HEK293 (cell line): ENCODE data around the gene SETD5.
A peak's percentile ranks its signal among the peaks of the same experiment; 100 is the strongest.

Source experiments
- ATF2 ChIP-seq: fragments of 450-650 bp; formaldehyde crosslinking; IDR thresholded peaks from 2 replicates; pipeline ENCODE4 v1.5.1; 2016; ENCODE audit warnings: missing biosample characterization, missing genetic modification characterization, low read depth
- FEZF1 ChIP-seq: fragments of 450-650 bp; formaldehyde crosslinking; IDR thresholded peaks from 2 replicates; pipeline ENCODE4 v1.5.1; 2016; ENCODE audit warnings: missing biosample characterization, missing genetic modification characterization
- KLF8 ChIP-seq: fragments of 450-650 bp; formaldehyde crosslinking; IDR thresholded peaks from 2 replicates; pipeline ENCODE4 v1.5.1; 2016; ENCODE audit warnings: missing biosample characterization, missing genetic modification characterization
- MEIS1 ChIP-seq: sonication (generic); formaldehyde crosslinking; IDR thresholded peaks from 2 replicates; pipeline ENCODE4 v1.8.1; 2022; ENCODE audit warnings: missing genetic modification reagents, mild to moderate bottlenecking, borderline replicate concordance
- REST ChIP-seq: fragments of 450-650 bp; formaldehyde crosslinking; IDR thresholded peaks from 2 replicates; pipeline ENCODE4 v1.5.1; 2016; ENCODE audit warnings: missing biosample characterization, missing genetic modification characterization
- SETDB1 ChIP-seq: IDR thresholded peaks from one replicate; pipeline ENCODE4 v1.6.1; 2017; ENCODE audit warnings: mild to moderate bottlenecking, low read length, moderate library complexity, mixed read lengths; ENCODE audit not compliant: insufficient read length
- ZBTB17 ChIP-seq: fragments of 450-650 bp; formaldehyde crosslinking; IDR thresholded peaks from 2 replicates; pipeline ENCODE4 v1.5.1; 2016; ENCODE audit warnings: missing biosample characterization, missing genetic modification characterization
- ZFP3 ChIP-seq: fragments of 450-650 bp; formaldehyde crosslinking; IDR thresholded peaks from 2 replicates; pipeline ENCODE4 v1.5.1; 2016; ENCODE audit warnings: low read depth, missing biosample characterization, missing genetic modification characterization
- ZNF16 ChIP-seq: fragments of 450-650 bp; formaldehyde crosslinking; IDR thresholded peaks from 2 replicates; pipeline ENCODE4 v1.5.1; 2016; ENCODE audit warnings: low read depth, missing biosample characterization, missing genetic modification characterization
- ZNF23 ChIP-seq: fragments of 450-650 bp; formaldehyde crosslinking; IDR thresholded peaks from 2 replicates; pipeline ENCODE4 v1.5.1; 2016; ENCODE audit warnings: missing biosample characterization, missing genetic modification characterization, borderline replicate concordance
- ZNF362 ChIP-seq: fragments of 450-650 bp; formaldehyde crosslinking; IDR thresholded peaks from 2 replicates; pipeline ENCODE4 v1.5.1; 2016; ENCODE audit warnings: missing biosample characterization, missing genetic modification characterization
- ZNF404 ChIP-seq: fragments of 450-650 bp; formaldehyde crosslinking; IDR thresholded peaks from 2 replicates; pipeline ENCODE4 v1.5.1; 2017; ENCODE audit warnings: missing biosample characterization, missing genetic modification characterization
- ZNF48 ChIP-seq: fragments of 450-650 bp; formaldehyde crosslinking; IDR thresholded peaks from 2 replicates; pipeline ENCODE4 v1.5.1; 2016; ENCODE audit warnings: missing biosample characterization, missing genetic modification characterization
- ZNF521 ChIP-seq: fragments of 450-650 bp; formaldehyde crosslinking; IDR thresholded peaks from 2 replicates; pipeline ENCODE4 v1.5.1; 2017; ENCODE audit warnings: missing biosample characterization, mild to moderate bottlenecking, missing genetic modification characterization
- ZNF558 ChIP-seq: fragments of 450-650 bp; formaldehyde crosslinking; IDR thresholded peaks from 2 replicates; pipeline ENCODE4 v1.5.1; 2016; ENCODE audit warnings: missing biosample characterization, missing genetic modification characterization
- ZNF585B ChIP-seq: fragments of 450-650 bp; formaldehyde crosslinking; IDR thresholded peaks from 2 replicates; pipeline ENCODE4 v1.5.1; 2016; ENCODE audit warnings: missing biosample characterization, missing genetic modification characterization
- ZNF768 ChIP-seq: fragments of 450-650 bp; formaldehyde crosslinking; IDR thresholded peaks from 2 replicates; pipeline ENCODE4 v1.5.1; 2018; ENCODE audit warnings: missing biosample characterization, mild to moderate bottlenecking, missing genetic modification characterization
- ZNF776 ChIP-seq: fragments of 450-650 bp; formaldehyde crosslinking; IDR thresholded peaks from 2 replicates; pipeline ENCODE4 v1.5.0; 2017; ENCODE audit warnings: missing biosample characterization, missing genetic modification characterization, borderline replicate concordance
- TF ChIP-seq, protein P1 (sequence below): fragments of 450-650 bp; formaldehyde crosslinking; IDR thresholded peaks from 2 replicates; pipeline ENCODE4 v1.5.1; 2017; ENCODE audit warnings: missing biosample characterization, mild to moderate bottlenecking, missing genetic modification characterization, moderate library complexity
- TF ChIP-seq, protein P2 (sequence below): fragments of 450-650 bp; formaldehyde crosslinking; IDR thresholded peaks from 2 replicates; pipeline ENCODE4 v1.5.1; 2017; ENCODE audit warnings: missing biosample characterization, missing genetic modification characterization
- TF ChIP-seq, protein P3 (sequence below): sonication (generic); formaldehyde crosslinking; IDR thresholded peaks from 2 replicates; pipeline ENCODE4 v1.8.1; 2022; ENCODE audit warnings: mild to moderate bottlenecking, moderate library complexity, missing genetic modification reagents
- TF ChIP-seq, protein P4 (sequence below): fragments of 450-650 bp; formaldehyde crosslinking; IDR thresholded peaks from 2 replicates; pipeline ENCODE4 v1.5.1; 2016; ENCODE audit warnings: missing biosample characterization, missing genetic modification characterization
- TF ChIP-seq, protein P5 (sequence below): fragments of 450-650 bp; formaldehyde crosslinking; IDR thresholded peaks from 2 replicates; pipeline ENCODE4 v1.5.1; 2016; ENCODE audit warnings: missing biosample characterization, missing genetic modification characterization, borderline replicate concordance
- TF ChIP-seq, protein P6 (sequence below): fragments of 450-650 bp; formaldehyde crosslinking; IDR thresholded peaks from 2 replicates; pipeline ENCODE4 v1.5.1; 2016; ENCODE audit warnings: missing biosample characterization, missing genetic modification characterization

SETD5 gene

DNA sequence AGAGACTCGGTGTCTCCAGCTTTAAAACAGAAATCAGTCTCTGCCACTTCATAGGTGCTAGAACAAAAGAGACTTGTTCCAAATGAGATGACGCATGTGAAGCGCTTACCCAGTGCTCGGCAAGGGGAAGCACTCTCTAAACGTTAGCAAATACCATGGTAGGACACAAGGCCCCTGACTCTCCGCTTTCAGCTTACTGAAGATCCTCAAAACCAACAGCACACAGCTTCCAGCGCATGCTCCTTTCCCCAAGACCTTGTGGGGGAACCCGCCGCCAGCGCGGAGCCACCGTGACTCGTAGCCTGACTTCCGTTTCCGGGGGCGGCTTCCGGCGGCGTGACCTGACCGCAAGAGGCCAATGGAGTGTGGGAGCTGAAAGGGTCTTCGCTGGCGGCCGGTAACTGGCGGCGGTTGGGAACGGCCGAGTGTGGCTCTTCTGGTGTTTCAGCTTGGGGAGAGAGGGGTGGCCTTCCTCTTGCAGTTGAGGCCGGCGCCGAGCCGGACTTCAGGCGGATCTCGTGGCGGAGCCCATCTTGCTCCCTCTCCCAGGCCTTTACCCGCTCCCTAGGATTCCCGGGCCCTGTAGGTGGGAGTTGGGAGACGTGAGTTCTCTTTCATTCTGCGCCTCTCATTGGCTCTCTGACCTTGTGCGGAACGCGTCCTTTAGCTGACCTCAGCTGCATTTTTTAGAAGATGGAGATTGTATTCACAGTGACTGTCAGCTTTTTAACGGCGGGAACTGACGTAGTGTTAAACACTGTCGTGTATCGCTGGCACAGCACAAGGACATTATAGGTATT is 34.5 kb upstream of the SETD5 start, which contains the start of gene THUMPD3 (continued):
- TF ChIP-seq REST (tag by site-specific recombination) (no peak), MEIS1 (CRISPR knock-in tag) (no peak), ZNF558 (tag by site-specific recombination) (no peak), ZFP3 (tag by site-specific recombination) (no peak), KLF8 (tag by site-specific recombination) (peak; percentile 82), ZNF23 (tag by site-specific recombination) (no peak), FEZF1 (peak; percentile 47; the same call in 1 of the 2 replicates), SETDB1 (peak; percentile 52), ZNF768 (tag by site-specific recombination) (no peak), ZNF776 (tag by site-specific recombination) (no peak), ZNF521 (tag by site-specific recombination) (no peak), ZNF585B (tag by site-specific recombination) (no peak), ATF2 (tag by site-specific recombination) (peak; percentile 48), ZNF362 (tag by site-specific recombination) (no peak), ZBTB17 (peak; percentile 86), ZNF48 (tag by site-specific recombination) (no peak), ZNF16 (tag by site-specific recombination) (no peak), ZNF404 (tag by site-specific recombination) (no peak)
- TF ChIP-seq, protein P1, sequence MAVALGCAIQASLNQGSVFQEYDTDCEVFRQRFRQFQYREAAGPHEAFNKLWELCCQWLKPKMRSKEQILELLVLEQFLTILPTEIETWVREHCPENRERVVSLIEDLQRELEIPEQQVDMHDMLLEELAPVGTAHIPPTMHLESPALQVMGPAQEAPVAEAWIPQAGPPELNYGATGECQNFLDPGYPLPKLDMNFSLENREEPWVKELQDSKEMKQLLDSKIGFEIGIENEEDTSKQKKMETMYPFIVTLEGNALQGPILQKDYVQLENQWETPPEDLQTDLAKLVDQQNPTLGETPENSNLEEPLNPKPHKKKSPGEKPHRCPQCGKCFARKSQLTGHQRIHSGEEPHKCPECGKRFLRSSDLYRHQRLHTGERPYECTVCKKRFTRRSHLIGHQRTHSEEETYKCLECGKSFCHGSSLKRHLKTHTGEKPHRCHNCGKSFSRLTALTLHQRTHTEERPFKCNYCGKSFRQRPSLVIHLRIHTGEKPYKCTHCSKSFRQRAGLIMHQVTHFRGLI (tag by site-specific recombination): no peak
- TF ChIP-seq, protein P2, sequence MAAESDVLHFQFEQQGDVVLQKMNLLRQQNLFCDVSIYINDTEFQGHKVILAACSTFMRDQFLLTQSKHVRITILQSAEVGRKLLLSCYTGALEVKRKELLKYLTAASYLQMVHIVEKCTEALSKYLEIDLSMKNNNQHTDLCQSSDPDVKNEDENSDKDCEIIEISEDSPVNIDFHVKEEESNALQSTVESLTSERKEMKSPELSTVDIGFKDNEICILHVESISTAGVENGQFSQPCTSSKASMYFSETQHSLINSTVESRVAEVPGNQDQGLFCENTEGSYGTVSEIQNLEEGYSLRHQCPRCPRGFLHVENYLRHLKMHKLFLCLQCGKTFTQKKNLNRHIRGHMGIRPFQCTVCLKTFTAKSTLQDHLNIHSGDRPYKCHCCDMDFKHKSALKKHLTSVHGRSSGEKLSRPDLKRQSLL (tag by site-specific recombination): no peak
- TF ChIP-seq, protein P3, sequence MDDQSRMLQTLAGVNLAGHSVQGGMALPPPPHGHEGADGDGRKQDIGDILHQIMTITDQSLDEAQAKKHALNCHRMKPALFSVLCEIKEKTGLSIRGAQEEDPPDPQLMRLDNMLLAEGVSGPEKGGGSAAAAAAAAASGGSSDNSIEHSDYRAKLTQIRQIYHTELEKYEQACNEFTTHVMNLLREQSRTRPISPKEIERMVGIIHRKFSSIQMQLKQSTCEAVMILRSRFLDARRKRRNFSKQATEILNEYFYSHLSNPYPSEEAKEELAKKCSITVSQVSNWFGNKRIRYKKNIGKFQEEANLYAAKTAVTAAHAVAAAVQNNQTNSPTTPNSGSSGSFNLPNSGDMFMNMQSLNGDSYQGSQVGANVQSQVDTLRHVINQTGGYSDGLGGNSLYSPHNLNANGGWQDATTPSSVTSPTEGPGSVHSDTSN (CRISPR knock-in tag): no peak
- TF ChIP-seq, protein P4, sequence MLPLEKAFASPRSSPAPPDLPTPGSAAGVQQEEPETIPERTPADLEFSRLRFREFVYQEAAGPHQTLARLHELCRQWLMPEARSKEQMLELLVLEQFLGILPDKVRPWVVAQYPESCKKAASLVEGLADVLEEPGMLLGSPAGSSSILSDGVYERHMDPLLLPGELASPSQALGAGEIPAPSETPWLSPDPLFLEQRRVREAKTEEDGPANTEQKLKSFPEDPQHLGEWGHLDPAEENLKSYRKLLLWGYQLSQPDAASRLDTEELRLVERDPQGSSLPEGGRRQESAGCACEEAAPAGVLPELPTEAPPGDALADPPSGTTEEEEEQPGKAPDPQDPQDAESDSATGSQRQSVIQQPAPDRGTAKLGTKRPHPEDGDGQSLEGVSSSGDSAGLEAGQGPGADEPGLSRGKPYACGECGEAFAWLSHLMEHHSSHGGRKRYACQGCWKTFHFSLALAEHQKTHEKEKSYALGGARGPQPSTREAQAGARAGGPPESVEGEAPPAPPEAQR (tag by site-specific recombination): no peak
- TF ChIP-seq, protein P5, sequence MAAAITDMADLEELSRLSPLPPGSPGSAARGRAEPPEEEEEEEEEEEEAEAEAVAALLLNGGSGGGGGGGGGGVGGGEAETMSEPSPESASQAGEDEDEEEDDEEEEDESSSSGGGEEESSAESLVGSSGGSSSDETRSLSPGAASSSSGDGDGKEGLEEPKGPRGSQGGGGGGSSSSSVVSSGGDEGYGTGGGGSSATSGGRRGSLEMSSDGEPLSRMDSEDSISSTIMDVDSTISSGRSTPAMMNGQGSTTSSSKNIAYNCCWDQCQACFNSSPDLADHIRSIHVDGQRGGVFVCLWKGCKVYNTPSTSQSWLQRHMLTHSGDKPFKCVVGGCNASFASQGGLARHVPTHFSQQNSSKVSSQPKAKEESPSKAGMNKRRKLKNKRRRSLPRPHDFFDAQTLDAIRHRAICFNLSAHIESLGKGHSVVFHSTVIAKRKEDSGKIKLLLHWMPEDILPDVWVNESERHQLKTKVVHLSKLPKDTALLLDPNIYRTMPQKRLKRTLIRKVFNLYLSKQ: no peak
- TF ChIP-seq, protein P6, sequence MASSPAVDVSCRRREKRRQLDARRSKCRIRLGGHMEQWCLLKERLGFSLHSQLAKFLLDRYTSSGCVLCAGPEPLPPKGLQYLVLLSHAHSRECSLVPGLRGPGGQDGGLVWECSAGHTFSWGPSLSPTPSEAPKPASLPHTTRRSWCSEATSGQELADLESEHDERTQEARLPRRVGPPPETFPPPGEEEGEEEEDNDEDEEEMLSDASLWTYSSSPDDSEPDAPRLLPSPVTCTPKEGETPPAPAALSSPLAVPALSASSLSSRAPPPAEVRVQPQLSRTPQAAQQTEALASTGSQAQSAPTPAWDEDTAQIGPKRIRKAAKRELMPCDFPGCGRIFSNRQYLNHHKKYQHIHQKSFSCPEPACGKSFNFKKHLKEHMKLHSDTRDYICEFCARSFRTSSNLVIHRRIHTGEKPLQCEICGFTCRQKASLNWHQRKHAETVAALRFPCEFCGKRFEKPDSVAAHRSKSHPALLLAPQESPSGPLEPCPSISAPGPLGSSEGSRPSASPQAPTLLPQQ: no peak
